Choroid plexus epithelial cell (primary cell): Measurements from ENCODE around the gene ANKRD65.

Source experiments
- DNase-seq: peaks from one replicate; pipeline ENCODE4 v3.0.0-alpha.2; 2010; ENCODE audit warnings: low read depth
- H3K4me3 ChIP-seq: 2 replicates; pipeline ENCODE4 v1.5.1; 2011; ENCODE audit warnings: low read depth, mild to moderate bottlenecking, control low read depth, low read length, moderate library complexity
- CTCF ChIP-seq: conservative IDR thresholded peaks from 2 replicates; pipeline ENCODE4 v1.5.1; 2011; ENCODE audit warnings: low read depth, mild to moderate bottlenecking, control low read depth, inconsistent platforms, low read length, moderate library complexity

ANKRD65 gene

GRCh38 chr1:1434131-1434823 is 13.2 kb upstream of the ANKRD65 start:
- TF ChIP-seq CTCF: no peak
- H3K4me3 ChIP-seq: no peak overlapping the region
- DNase-seq: peak; percentile 26

DNA sequence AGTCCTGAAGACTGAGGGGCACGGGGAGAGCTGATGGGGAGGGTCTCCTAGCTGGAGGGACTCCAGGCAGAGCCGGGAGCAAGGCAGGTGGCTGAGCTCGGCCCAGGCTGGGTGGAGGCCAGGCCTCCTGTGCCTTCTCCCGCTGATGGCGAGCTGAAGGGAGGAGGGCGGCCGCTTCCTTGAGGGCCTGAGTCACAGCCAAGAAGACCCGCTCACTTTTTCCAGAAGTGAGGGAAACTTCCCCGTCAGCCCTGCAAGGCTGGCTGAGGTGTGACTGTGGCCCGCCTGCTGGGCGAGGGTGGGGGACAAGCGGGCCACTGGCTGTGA is 12.7 kb upstream of the ANKRD65 start:
- TF ChIP-seq CTCF: no peak

DNA sequence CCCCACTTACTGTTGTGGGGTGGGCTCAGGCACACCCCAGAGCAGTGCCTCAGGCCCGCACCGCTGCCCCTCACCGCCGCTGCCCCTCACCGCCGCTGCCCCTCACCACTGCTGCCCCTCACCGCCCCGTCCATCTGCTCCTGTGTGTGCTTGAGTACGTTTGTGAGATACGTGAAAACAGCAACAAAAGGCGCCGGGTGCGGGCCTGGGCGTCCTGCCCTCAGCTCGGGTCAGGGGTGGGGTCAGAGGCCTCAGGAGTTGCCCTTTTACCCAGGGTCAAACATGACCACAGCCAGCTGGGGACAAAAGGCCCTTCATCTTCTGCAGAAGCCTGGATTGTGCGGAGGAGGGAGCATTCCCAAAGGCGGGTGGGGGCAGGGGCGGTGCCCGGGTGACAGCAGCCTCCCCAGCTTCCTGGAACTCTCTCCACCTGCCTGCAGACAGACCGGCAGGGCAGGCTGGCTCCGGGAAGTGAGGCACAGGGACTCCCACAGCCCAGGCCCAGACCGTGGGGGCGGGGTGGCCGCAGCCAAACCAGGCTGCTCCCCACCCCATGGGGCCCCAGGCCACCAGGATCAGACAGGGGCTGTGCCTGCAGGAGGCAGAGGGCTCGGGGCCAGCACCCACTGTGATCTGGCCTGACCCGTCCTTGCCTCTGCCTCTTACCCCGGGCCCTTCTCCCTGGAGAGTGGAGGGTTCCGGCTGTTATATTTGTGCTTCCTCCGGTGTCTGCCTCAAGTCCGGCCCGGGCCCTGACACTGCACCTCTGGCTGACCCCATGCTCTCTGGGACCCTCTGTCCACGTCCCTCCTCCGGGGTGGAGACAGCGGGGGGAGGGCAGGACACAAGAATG is 12.1 kb upstream of the ANKRD65 start:
- DNase-seq: no peak
- no peak overlapping the region for H3K4me3 ChIP-seq
- TF ChIP-seq CTCF: no peak

More for the DNA sequence above, 12.7 kb upstream of the ANKRD65 start:
- H3K4me3 ChIP-seq: no peak overlapping the region
- peak; percentile 62 for DNase-seq

- no peak for DNase-seq
- H3K4me3 ChIP-seq: no peak overlapping the region
- TF ChIP-seq CTCF: no peak
Observed at GRCh38 chr1:1432274-1432950, 11.3 kb upstream of the ANKRD65 start.

DNA sequence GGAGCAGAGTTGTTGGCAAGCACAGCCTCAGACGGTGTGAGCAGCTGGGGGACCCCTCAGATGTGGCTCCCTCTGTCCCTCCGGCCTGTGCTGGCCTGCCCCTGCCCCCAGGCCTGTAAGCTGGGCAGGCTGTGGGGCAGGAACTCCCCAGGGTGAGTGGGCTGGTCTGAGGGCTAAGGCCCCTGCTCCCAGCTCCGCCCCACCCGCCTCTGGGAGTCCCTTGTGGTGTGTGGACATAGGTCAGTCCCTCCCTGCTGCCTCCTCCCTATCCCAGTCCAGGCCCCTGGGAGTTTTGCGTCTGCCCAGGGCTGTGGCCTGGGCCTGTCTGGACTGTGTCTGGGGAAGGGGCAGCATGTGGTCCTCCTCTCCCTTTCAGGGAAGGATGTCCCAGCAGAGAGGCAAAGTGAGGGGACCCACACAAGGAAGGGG is 10.8 kb upstream of the ANKRD65 start:
- no peak for TF ChIP-seq CTCF
- no peak overlapping the region for H3K4me3 ChIP-seq
- DNase-seq: peak; percentile 29

DNA sequence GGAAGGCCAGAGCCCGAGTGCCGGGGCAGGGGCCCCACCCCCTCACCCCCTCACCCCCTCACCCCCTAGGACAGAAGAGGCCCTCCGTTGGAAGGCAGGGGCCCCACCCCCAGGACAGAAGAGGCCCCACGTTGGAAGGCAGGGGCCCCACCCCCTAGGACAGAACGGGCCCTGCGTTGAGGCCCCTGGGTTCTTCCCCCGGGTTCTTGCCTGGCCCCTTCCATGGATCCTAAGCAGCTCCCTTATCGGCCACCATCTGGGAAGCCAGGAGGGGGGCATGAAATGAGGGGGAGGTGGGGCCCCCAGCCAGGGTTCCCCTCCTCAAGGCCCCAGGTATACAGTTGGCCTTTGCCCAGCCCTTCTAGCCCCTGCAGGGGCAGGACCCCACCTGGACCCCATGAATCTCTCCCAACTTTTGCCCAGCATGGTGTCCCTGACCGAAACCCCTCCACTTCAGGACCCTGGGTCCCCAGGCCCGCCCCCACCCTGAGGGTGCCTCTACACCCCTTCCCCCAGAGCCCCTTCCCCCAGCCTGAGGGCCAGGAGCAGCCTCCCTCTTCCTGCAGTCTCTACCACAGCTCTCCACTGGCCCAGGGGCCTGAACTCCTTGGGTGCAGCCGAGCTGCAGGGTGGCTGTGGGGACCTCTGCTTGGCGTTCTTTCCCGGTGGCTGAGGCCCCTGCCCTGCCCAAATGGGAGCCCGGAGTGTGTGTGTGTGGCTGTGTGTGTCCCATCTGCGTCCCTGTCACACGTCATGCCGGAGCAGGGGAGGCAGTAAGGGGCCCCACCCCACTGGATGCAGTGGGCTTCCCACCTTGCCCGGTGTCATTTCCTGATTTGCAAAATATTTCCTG is 10.1 kb upstream of the ANKRD65 start:
- no peak for DNase-seq
- TF ChIP-seq CTCF: no peak
- no peak overlapping the region for H3K4me3 ChIP-seq
